GM12878 (cell line): ENCODE data around the gene MFAP4.

Source experiments
- BCL11A ChIP-seq: IDR thresholded peaks from 2 replicates; pipeline ENCODE4 v1.6.1; 2011; ENCODE audit warnings: low read depth, low read length
- CBFB ChIP-seq: IDR thresholded peaks from 2 replicates; pipeline ENCODE4 v1.6.1; 2016; ENCODE audit warnings: antibody characterized with exemption, low read depth
- CTCF ChIP-seq, 3 experiments: IDR thresholded peaks in 2 of 3; conservative IDR thresholded peaks in 1 of 3; 2 replicates each; pipeline ENCODE4 v1.5.1; 2011; ENCODE audit warnings: low read depth in 3 of 3, low read length in 3 of 3, mild to moderate bottlenecking in 3 of 3, control low read depth in 2 of 3, moderate library complexity in 2 of 3, inconsistent platforms in 1 of 3, mixed read lengths in 1 of 3; ENCODE audit not compliant: control insufficient read depth in 2 of 3, insufficient read depth in 1 of 3; ENCODE audit errors: extremely low read depth in 1 of 3
- EP300 ChIP-seq, 2 experiments: fragments of 150-350 bp in 1 of 2; IDR thresholded peaks; 2 replicates each; pipeline ENCODE4 v1.6.1; 2011 to 2012; ENCODE audit warnings: low read depth in 2 of 2, low read length in 2 of 2, borderline replicate concordance in 1 of 2, improper control_type of control experiment in 1 of 2, inconsistent platforms in 1 of 2; ENCODE audit not compliant: control insufficient read depth in 1 of 2
- GABPA ChIP-seq: IDR thresholded peaks from 2 replicates; pipeline ENCODE4 v1.6.1; 2014; ENCODE audit warnings: antibody characterized with exemption, low read depth, mild to moderate bottlenecking, inconsistent platforms
- NBN ChIP-seq: fragments of 450-650 bp; IDR thresholded peaks from 2 replicates; pipeline ENCODE4 v1.6.1; 2016
- REST ChIP-seq: IDR thresholded peaks from 2 replicates; pipeline ENCODE4 v1.6.1; 2012; ENCODE audit warnings: mild to moderate bottlenecking, low read depth, low read length
- SUZ12 ChIP-seq: fragments of 200-600 bp; sonication (generic); IDR thresholded peaks from one replicate; pipeline ENCODE4 v1.6.1; 2018; ENCODE audit warnings: antibody characterized with exemption, mild to moderate bottlenecking; ENCODE audit not compliant: unreplicated experiment
- TAF1 ChIP-seq: IDR thresholded peaks from 2 replicates; pipeline ENCODE4 v1.6.1; 2011; ENCODE audit warnings: mild to moderate bottlenecking, low read depth, low read length, borderline replicate concordance
- YBX1 ChIP-seq: fragments of 450-650 bp; IDR thresholded peaks from 2 replicates; pipeline ENCODE4 v1.6.1; 2016; ENCODE audit warnings: antibody characterized with exemption

- TF ChIP-seq TAF1 (no peak), CTCF (IDR thresholded peaks at IDR 0.05 in 2 of 3, conservative IDR thresholded peaks at IDR 0.05 in 1 of 3; ENCODE audit: control insufficient read depth in 2 of 3, extremely low read depth in 1 of 3, insufficient read depth in 1 of 3, low read depth in 3 of 3, low read length in 3 of 3) (no peak), EP300 (IDR thresholded peaks at IDR 0.05; ENCODE audit: borderline replicate concordance in 1 of 2, control insufficient read depth in 1 of 2, low read depth in 2 of 2, low read length in 2 of 2) (no peak), SUZ12 (no peak), CBFB (no peak), YBX1 (no peak), NBN (no peak), REST (no peak), GABPA (no peak), BCL11A (no peak)
Measured at GRCh38 chr17:19372866-19373504, 14.0 kb downstream of the MFAP4 start.
